Posterior cingulate gyrus (tissue), 11 donors: ENCODE results near the gene FRMD3.
A peak's percentile ranks its signal among the peaks of the same experiment; 100 is the strongest.

ENCODE experiments used
- DNase-seq, 10 donors: peaks; one replicate each; pipeline versions ENCODE4 v3.0.0 to v3.0.0-alpha.2; 2020 to 2021; ENCODE audit warnings: mixed read lengths in 3 of 10
- intact Hi-C: fragments of 100-400 bp; cut with DNase I; formaldehyde crosslinking; loops from one replicate; pipeline ENCODE4 v1.15.1; 2023

The FRMD3 gene

GRCh38 chr9:83538172-83538889 lies at the start of gene FRMD3:
Gene FRMD3 (minus strand): TSS chr9:83538401. CDS start chr9:83538231, 170 bp downstream.
- intact Hi-C loops = no loop called here

GRCh38 chr9:83584995-83585394 lies 46.8 kb upstream of the FRMD3 start:
- DNase-seq = no peak
- intact Hi-C loops = no loop called here

More at GRCh38 chr9:83538172-83538889, at the start of gene FRMD3:
- DNase-seq = peak; percentile 47 to 96 (median 74)

GRCh38 chr9:83583151-83584014 lies 45.2 kb upstream of the FRMD3 start:
- intact Hi-C loops = no loop called here
- peak in 2 of 10 donors; percentile 14 to 15 for DNase-seq

DNA sequence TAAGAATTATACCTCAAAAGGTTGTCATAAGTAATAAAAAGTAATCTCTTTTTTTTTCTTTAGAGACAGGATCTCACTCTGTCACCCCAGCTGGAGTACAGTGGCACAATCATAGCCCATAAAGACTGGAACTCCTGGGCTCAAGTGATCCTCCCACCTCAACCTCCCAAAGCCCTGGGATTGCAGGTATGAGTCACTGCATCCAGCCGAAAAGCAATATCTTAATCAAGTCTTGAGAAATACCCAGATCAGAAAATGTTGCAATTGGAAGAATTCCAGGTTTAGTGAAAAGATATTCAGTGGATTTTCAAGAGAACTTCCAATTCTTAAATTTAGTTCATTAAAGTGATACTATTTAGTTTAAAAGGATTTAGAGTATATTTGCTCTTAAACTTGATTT lies 43.8 kb upstream of the FRMD3 start:
- intact Hi-C loops = no loop called here
- no peak for DNase-seq

GRCh38 chr9:83574482-83574881 lies 36.3 kb upstream of the FRMD3 start:
- intact Hi-C loops = no loop called here
- DNase-seq = no peak

- intact Hi-C loops = no loop called here
- DNase-seq = no peak
Measured at GRCh38 chr9:83572524-83572923, 34.3 kb upstream of the FRMD3 start.

GRCh38 chr9:83570359-83570758 lies 32.2 kb upstream of the FRMD3 start:
- DNase-seq = no peak
- intact Hi-C loops = no loop called here

- intact Hi-C loops = no loop called here
- DNase-seq = peak in 1 of 10 donors; percentile 69
Measured at GRCh38 chr9:83569326-83569725, 31.1 kb upstream of the FRMD3 start.

GRCh38 chr9:83563360-83563759 lies 25.2 kb upstream of the FRMD3 start:
- intact Hi-C loops = no loop called here

GRCh38 chr9:83560169-83560826 lies 22.1 kb upstream of the FRMD3 start:
- intact Hi-C loops = no loop called here
- DNase-seq = no peak

More at GRCh38 chr9:83563360-83563759, 25.2 kb upstream of the FRMD3 start:
- DNase-seq = peak in 5 of 10 donors; percentile 18 to 71 (median 37)

- DNase-seq = no peak
- intact Hi-C loops = no loop called here
Measured at GRCh38 chr9:83557771-83558170, 19.6 kb upstream of the FRMD3 start.

DNA sequence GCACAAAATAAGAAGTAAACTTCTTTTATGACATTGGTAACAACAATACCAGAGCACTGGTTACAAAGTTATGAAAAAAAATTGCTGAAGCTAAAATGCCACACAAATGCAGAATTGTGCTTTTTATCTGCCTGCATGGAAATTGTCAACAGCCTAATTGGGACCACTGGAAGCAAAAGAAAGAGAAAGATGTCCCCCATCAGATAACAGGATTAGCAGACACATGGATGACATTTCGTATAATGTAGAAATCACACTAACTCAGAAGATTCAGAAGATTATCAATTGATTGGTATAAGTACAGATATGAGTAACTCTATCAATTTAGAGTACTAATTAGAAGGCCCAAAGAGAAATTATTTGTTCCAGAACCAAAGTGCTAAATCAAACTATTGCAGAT lies 19.1 kb upstream of the FRMD3 start:
- intact Hi-C loops = no loop called here
- DNase-seq = no peak

- DNase-seq = no peak
- intact Hi-C loops = no loop called here
Measured at GRCh38 chr9:83554278-83554677, 16.1 kb upstream of the FRMD3 start.

DNA sequence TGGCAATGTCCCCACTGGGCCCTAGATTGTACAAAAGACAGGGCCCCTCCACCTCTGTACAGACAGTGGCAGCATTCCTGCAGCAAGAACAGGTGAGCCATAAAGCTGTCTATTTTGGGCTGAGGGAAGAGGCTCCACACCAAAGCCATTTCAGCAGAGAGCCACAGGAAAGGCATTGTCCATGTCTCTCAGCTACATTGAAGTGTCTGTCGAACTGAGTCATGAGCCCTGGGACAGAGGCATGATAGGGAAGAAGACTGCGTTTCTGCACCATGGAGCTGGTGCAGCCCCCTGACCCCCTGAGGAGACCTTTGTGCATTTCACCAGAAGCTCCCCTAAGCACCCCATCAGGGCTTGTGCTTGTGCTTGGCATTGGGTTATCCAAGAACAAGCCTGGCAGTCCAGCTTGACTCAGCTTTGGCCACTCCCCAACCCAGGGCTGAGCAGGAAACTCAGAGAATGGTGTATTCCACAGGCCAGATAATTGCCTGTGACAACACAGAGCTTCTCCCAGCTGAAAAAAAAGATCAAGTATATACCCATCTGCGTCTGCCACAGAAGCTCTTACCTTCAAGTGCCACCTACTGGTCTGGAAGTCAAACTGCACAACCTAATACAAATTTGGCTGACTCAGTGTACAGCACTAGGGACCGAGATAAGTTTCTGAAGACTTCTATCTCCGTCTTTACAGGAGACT lies 5.9 kb upstream of the FRMD3 start:
- intact Hi-C loops = loop anchor here (2.0 to 5.0 kb wide), 2 partner anchors 212 to 325 kb away; no protein-coding TSS in a partner anchor

GRCh38 chr9:83538890-83539238 lies 663 bp upstream of the FRMD3 start:
- no peak for DNase-seq
- intact Hi-C loops = no loop called here

More for the DNA sequence above, 5.9 kb upstream of the FRMD3 start:
- no peak for DNase-seq

GRCh38 chr9:83537331-83538171 lies 650 bp downstream of the FRMD3 start:
- peak in 5 of 10 donors; percentile 13 to 85 (median 21) for DNase-seq
- intact Hi-C loops = no loop called here

DNA sequence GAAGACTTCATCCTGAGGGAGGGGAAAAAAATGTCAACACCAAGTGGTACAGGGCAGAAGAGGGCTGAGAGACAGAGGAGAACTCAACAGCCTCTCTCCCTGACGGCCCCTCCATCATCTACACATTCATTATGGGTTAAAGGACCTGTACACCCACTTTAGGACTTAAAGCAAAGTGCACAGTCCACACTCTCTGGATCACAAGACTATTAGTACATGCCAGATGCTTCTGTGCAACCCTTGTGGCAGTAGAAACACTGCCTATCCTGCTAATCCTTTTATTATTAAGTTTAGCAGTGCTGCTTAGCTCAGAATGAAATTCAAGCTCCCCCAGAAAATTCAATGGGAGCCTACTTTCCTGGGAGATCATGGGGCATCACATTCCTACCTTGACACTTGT lies 1.9 kb downstream of the FRMD3 start:
- intact Hi-C loops = no loop called here

DNA sequence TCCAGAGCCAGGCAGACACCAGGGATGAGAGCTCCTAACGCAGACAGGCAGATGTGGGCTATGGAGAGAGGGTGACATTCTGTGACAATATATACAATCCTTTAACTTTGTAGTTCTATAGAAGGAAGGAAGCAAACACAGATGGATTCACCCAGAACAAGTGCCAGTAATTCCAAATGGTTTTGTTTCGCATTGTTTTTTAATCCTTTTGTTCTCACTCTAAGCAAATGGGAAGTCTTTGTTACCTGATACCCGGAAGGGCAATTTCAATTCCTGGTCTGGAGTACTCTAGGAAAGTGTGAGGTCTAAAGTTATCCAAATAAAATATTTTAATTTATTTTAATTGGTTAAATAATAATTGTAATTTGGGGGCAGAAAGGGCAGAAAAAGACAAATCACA lies 2.5 kb downstream of the FRMD3 start:
- intact Hi-C loops = no loop called here
- no peak for DNase-seq

More for the DNA sequence above, 1.9 kb downstream of the FRMD3 start:
- no peak for DNase-seq

DNA sequence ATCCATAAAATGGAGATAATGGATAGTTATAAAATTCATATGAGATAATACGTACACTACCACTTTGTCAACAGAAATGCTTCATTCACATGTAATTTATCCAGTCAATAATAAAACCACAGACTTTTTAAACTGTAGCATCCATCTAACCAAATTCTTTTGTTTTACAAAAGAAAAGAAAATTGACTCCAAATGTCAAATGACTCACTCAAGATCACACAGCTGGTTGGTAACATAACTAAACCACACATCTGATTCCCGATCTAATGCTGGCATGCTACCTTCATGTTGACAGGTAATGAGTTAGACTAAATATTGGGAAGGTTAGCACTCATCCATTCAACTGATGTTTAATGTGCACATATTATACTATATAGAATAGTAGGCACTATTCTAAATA lies 4.9 kb downstream of the FRMD3 start:
- no peak for DNase-seq
- intact Hi-C loops = no loop called here

GRCh38 chr9:83526901-83527300 lies 11.3 kb downstream of the FRMD3 start:
- intact Hi-C loops = no loop called here
- no peak for DNase-seq
